SJSA1 (cell line): Measurements from ENCODE around the gene LATS2. TPM values are rescaled to one million over a fixed set of nuclear protein-coding genes. Genes with fewer than 3 reads are reported as not detected.

ENCODE experiments used
- DNase-seq, 2 experiments: peaks; one replicate each; pipeline ENCODE4 v3.0.0-alpha.2; 2015 to 2020; ENCODE audit warnings: low spot score in 2 of 2, low read depth in 1 of 2
- H3K27ac ChIP-seq: fragments of 250-450 bp; sonication (Bioruptor Pico); 2 replicates; pipeline ENCODE4 v1.5.1; 2020; ENCODE audit warnings: mild to moderate bottlenecking, moderate library complexity
- H3K27me3 ChIP-seq: fragments of 250-450 bp; sonication (Bioruptor Pico); replicated peaks from 2 replicates; pipeline ENCODE4 v1.5.1; 2020; ENCODE audit warnings: mild to moderate bottlenecking, moderate library complexity
- H3K36me3 ChIP-seq: fragments of 250-450 bp; sonication (Bioruptor Pico); 2 replicates; pipeline ENCODE4 v1.5.1; 2020; ENCODE audit warnings: mild to moderate bottlenecking
- H3K4me1 ChIP-seq: fragments of 250-450 bp; sonication (Bioruptor Pico); replicated peaks from 2 replicates; pipeline ENCODE4 v1.6.1; 2021; ENCODE audit warnings: mild to moderate bottlenecking
- H3K4me3 ChIP-seq: fragments of 250-450 bp; sonication (Bioruptor Pico); 2 replicates; pipeline ENCODE4 v1.5.1; 2020; ENCODE audit warnings: mild to moderate bottlenecking
- H3K9me3 ChIP-seq: fragments of 250-450 bp; sonication (Bioruptor Pico); replicated peaks from 2 replicates; pipeline ENCODE4 v1.5.1; 2020; ENCODE audit warnings: mild to moderate bottlenecking
- total RNA-seq: library from RNA; depleted of rRNA; stranded (reverse); fragments of >200 nt; shearing (Covaris generic); gene quantifications from 2 replicates; pipeline ENCODE4 v1.2.3, GENCODE V29; 2014

The LATS2 gene
- total RNA-seq, 1 experiment from 2014 or later, result 14.4 TPM

DNA sequence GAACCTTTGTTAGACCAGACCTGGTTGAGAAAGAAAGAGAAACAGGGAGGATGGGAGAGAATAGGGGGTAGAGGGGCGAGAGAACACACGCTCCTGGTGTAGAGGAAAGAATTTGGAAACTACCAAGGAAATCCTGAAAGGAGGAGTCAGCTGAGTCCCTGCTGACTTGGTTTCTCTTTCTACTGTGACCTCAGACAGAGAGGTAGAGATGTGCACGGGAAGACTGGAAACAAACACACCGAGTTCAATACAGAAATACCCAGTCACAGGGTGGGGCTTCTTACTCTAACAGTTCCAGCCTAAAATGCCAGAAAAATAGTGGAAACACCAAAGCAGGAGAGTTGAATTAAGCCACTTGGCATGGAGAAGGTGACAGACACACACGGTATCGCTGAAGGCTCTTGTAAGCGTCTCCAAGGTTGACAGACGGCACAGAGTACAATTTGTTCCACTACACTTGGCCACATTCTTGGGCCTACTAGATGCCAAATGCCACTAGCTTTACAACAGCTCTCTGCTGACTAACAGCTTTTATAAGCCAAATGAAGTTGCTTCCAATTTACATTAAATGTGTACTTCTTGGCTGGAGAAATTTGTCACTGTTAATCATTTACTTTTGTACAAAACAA, 28.1 kb downstream of the LATS2 start:
- no peak overlapping the region for H3K4me3 ChIP-seq
- H3K9me3 ChIP-seq, result no peaks in the 10 kb centered on the region
- H3K27ac ChIP-seq, result peak overlapping the region; percentile 43
- no peak for DNase-seq
- H3K27me3 ChIP-seq, result no peaks in the 10 kb centered on the region
- H3K4me1 ChIP-seq, result peaks cover 18% of the 10 kb centered on the region
- peaks cover 21% of the 10 kb centered on the region for H3K36me3 ChIP-seq

DNA sequence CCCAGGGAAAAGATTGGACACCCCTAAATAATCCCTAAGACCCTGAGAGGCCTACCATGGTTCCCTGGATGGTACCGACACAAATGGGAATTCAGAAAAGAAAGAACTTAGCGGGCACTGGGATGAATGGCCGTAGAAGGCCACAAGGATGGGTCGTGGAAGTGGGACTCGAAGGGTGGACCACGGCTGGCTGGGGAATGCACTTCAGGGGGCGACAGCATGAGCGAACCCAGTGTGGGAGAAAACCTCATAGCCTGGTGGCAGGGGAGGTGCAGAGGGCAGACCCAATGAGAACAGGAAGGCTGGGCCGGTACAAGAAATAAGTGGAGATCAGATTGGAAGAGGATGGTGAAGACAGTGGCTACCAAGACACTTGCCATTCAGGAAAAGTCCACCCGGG, 28.7 kb downstream of the LATS2 start:
- Histone ChIP-seq H3K27me3 (no peaks in the 10 kb centered on the region), H3K9me3 (no peaks in the 10 kb centered on the region), H3K36me3 (peaks cover 24% of the 10 kb centered on the region), H3K4me3 (no peak overlapping the region), H3K27ac (no peak overlapping the region), H3K4me1 (peaks cover 18% of the 10 kb centered on the region)
- DNase-seq, result no peak

DNA sequence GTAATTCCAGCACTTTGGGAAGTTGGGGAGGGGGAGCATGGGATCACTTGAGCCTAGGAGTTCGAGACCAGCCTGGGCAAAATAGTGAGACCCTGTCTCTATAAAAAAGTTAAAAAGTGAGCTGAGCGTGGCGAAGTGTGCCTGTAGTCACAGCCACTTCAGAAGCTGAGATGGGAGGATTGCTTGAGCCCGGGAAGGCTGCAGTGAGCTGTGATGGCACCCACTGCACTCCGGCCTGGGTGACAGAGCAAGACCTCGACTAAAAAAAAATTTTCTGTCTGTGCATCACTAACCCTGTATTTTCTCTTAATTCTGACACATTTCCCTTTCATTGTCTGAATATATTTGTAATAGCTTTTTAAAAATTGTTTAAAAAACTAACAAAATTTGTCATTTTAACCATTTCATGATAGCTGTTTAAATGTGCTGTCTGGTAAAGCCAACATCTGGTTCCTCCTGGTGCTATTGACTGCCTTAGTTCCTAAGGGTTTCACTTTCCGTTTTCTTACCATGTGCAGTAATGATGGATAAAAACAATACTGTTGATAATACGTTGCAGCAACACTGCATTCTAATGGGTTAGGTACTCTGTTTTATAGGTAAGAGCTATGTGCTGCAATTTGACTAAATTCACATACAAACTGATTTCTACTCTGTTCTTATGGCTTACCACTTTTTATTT, 29.7 kb downstream of the LATS2 start:
- DNase-seq, result no peak

GRCh38 chr13:21025539-21025938, 35.8 kb downstream of the LATS2 start:
- no peak for DNase-seq
- 0 out of 2 replicates have a peak, but pooled peaks cover 3% of the 10 kb centered on the region for H3K4me1 ChIP-seq
- no peak overlapping the region for H3K27ac ChIP-seq
- no peaks in the 10 kb centered on the region for H3K27me3 ChIP-seq
- no peaks in the 10 kb centered on the region for H3K9me3 ChIP-seq
- no peak overlapping the region for H3K4me3 ChIP-seq
- peaks cover 19% of the 10 kb centered on the region for H3K36me3 ChIP-seq

More for the DNA sequence above, 29.7 kb downstream of the LATS2 start:
- Histone ChIP-seq H3K4me1 (peaks cover 21% of the 10 kb centered on the region), H3K4me3 (no peak overlapping the region), H3K36me3 (peaks cover 27% of the 10 kb centered on the region), H3K27me3 (no peaks in the 10 kb centered on the region), H3K27ac (no peak overlapping the region), H3K9me3 (no peaks in the 10 kb centered on the region)

DNA sequence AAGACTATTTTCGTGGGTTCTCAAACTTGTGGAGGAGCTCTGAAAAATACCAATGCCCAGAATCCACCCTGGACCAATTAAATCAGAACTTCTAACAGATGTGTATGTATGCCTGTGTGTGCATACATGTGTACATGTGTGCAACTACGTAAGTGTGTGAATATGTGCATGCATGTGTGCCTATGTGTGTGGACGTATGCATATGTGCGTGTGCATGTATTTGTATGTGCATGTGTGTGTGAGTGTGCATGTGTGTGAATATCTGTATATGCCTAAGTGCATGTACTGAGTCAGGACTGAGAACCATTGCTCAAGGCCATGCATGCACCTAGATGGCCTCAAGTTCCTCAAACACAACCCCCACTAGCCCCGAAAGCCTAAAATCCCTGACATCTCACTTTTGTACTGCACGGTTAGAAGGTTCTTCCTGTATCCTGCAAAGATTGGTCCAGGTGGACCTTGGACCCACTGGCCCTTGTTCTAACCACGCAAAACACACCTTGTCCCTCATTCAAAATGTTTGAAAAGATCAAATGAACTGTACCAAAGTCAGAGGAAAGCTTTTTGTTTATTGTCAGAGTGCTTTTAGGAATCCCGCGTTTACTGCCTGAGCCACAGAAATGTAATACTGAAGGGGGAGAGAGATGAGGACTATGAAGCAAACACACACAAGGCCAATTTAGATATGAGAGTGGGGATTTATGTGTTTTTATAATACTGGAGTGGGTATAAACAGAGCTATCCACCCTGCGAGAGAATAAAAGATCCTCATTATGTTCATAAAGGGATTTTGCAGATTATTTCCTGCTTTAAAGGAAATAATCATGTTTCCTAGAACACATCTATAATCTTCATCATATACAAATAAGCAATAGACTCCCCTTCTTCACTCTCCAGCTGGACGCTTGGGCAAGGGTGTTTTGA, 39.1 kb downstream of the LATS2 start:
- Histone ChIP-seq H3K9me3 (no peaks in the 10 kb centered on the region), H3K36me3 (peaks cover 18% of the 10 kb centered on the region), H3K27me3 (no peaks in the 10 kb centered on the region), H3K4me1 (peaks cover 13% of the 10 kb centered on the region), H3K4me3 (no peak overlapping the region), H3K27ac (no peak overlapping the region)
- DNase-seq, result peak in 1 of 2 experiments; percentile 5

- Histone ChIP-seq H3K4me3 (no peak overlapping the region), H3K36me3 (peaks cover 18% of the 10 kb centered on the region), H3K27me3 (no peaks in the 10 kb centered on the region), H3K9me3 (no peaks in the 10 kb centered on the region), H3K4me1 (peaks cover 28% of the 10 kb centered on the region), H3K27ac (no peak overlapping the region)
- DNase-seq, result no peak
Measured at GRCh38 chr13:21020581-21020980, 40.8 kb downstream of the LATS2 start.

DNA sequence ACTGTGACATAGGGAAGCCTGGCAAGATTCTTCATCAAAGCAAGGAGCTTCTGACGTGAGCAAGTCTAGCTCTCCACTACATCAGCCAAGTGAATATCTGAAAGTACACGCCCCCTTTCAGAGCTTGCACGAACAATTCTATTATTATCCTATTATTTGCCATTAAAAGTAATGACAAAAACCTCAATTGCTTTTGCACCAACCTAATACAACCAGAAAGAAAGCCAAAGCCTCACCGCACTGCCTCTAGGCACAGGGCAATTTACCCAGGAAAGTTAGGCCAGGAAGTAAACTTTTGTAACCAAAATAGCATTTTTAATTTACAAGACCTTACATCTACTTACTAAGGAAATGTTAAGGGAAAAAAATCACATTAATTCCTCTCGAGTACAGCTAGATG, 41.2 kb downstream of the LATS2 start:
- Histone ChIP-seq H3K36me3 (peaks cover 16% of the 10 kb centered on the region), H3K4me1 (peaks cover 32% of the 10 kb centered on the region), H3K27ac (no peak overlapping the region), H3K27me3 (no peaks in the 10 kb centered on the region), H3K9me3 (no peaks in the 10 kb centered on the region), H3K4me3 (no peak overlapping the region)
- peak in 1 of 2 experiments; percentile 5 for DNase-seq

DNA sequence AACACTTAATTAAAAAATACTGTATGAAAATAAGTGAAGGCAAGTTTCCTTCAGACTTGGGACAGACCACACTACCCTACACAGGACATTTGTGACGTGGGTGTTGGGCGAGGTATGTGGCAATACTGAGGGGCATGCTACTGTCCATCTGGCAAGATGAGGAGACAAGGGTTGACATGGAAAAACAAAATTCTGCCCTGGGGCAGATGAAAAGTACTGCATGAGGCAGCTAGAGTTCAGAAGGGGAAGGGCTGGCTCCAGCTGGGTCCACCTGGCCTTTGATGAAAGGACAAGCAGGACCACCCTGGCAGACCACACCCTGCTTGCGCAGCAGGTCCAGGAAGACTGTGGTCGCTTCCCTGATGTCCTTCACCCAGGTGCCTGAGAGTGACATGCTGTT, 43.2 kb downstream of the LATS2 start:
- Histone ChIP-seq H3K9me3 (no peaks in the 10 kb centered on the region), H3K36me3 (peaks cover 19% of the 10 kb centered on the region), H3K4me3 (no peak overlapping the region), H3K27ac (no peak overlapping the region; the same call in 1 of the 2 replicates), H3K27me3 (no peaks in the 10 kb centered on the region), H3K4me1 (peaks cover 49% of the 10 kb centered on the region)
- no peak for DNase-seq

- no peak for DNase-seq
- Histone ChIP-seq H3K9me3 (no peaks in the 10 kb centered on the region), H3K4me3 (no peak overlapping the region), H3K36me3 (peaks cover 20% of the 10 kb centered on the region), H3K27me3 (no peaks in the 10 kb centered on the region), H3K27ac (peak overlapping the region; percentile 82), H3K4me1 (peaks cover 66% of the 10 kb centered on the region)
Measured at GRCh38 chr13:21016487-21016886, 44.9 kb downstream of the LATS2 start.

DNA sequence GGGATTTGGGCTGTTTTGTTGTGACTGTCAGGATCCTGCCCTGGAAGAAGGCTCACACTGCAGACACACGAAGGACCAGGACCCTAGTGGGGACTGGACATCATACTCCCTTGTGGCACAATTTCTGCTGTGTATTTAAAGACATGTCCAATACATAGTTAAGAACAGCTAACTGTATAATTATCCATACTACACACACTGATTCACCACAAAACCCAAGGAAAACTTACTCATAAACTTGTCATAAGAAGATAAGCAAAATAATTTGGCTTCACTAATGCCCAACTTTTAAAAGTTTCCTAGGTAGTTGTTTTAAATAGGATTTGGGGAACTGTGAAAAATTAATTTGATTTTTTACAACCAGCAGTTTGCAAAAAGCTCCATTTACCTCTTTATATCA, 46.1 kb downstream of the LATS2 start:
- Histone ChIP-seq H3K36me3 (peaks cover 23% of the 10 kb centered on the region), H3K9me3 (no peaks in the 10 kb centered on the region), H3K4me1 (peaks cover 69% of the 10 kb centered on the region), H3K4me3 (no peak overlapping the region), H3K27me3 (no peaks in the 10 kb centered on the region), H3K27ac (peak overlapping the region; percentile 39)
- no peak for DNase-seq

DNA sequence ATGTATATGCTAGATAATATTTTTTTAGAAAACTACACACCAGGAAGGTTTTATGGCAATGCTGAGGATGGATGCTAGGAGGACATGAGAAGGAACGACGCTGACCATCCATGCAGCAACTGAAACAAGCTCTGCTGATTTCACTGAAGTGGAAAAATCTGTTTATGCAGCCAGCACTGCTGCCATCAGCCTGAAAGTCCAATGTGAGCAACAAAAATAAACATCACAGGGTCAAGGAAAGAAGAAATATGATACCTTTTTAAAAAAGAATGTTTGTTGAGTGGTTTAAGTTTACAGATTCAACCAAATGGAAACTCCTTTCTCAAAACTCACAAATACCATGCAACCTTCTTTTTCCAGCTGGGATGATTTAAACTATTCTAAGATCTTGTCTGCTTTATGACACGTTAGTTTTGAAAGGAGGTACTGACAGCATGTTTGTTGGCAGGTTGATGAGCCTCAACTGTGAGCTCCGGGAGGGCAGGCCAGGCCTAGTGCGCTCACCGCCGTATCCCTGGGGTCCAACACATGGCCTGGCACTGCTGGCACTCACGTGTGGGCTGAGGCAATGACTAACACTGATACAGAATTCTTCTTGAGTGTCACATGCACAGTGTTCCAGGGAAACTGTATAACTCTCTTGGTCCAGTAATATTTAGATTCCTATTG, 46.8 kb downstream of the LATS2 start:
- Histone ChIP-seq H3K36me3 (peaks cover 23% of the 10 kb centered on the region), H3K9me3 (no peaks in the 10 kb centered on the region), H3K4me1 (peaks cover 69% of the 10 kb centered on the region), H3K4me3 (no peak overlapping the region), H3K27me3 (no peaks in the 10 kb centered on the region), H3K27ac (peak overlapping the region; percentile 39)
- DNase-seq, result peak; percentile 67 to 78

DNA sequence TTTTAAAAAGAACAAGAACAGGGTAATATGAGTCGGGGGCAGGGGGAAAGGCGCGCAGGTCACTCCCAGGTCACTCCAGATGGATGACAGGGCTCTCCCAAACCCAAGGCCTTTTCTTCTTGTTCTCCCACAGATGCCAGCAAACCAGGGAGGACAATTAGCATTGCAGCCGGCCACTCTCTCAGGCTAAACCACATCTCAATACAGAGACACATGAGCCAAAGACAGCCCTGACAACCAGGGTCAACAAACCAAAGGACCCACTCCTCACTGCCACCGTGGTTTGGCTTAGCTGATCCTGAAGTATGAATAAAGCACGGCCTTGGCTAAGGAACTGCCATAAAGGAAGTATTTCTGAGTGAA, 47.3 kb downstream of the LATS2 start:
- no peaks in the 10 kb centered on the region for H3K9me3 ChIP-seq
- H3K4me3 ChIP-seq, result no peak overlapping the region
- no peak for DNase-seq
- H3K4me1 ChIP-seq, result peaks cover 69% of the 10 kb centered on the region
- no peaks in the 10 kb centered on the region for H3K27me3 ChIP-seq
- peaks cover 23% of the 10 kb centered on the region for H3K36me3 ChIP-seq
- H3K27ac ChIP-seq, result peak overlapping the region; percentile 39

- Histone ChIP-seq H3K27me3 (no peaks in the 10 kb centered on the region), H3K4me3 (no peak overlapping the region), H3K4me1 (peaks cover 69% of the 10 kb centered on the region), H3K27ac (0 out of 2 replicates have a peak overlapping the region, but pooled peaks have one; percentile 39), H3K9me3 (no peaks in the 10 kb centered on the region), H3K36me3 (peaks cover 27% of the 10 kb centered on the region)
- no peak for DNase-seq
Measured at GRCh38 chr13:21013682-21014038, 47.7 kb downstream of the LATS2 start.
